GM21526 (cell line): ENCODE results near the gene DGKI.
"Not testable (repeated sequence)": the region's sequence is repeated elsewhere in the genome, so short reads cannot be mapped to it uniquely, and the experiment has no call there.

Experiments
- ATAC-seq: cut with Tn5 transposase; IDR thresholded peaks from one replicate; pipeline ENCODE4 v1.9.1; 2021; ENCODE audit warnings: moderate library complexity; ENCODE audit not compliant: unreplicated experiment, low FRiP score

DGKI gene

DNA sequence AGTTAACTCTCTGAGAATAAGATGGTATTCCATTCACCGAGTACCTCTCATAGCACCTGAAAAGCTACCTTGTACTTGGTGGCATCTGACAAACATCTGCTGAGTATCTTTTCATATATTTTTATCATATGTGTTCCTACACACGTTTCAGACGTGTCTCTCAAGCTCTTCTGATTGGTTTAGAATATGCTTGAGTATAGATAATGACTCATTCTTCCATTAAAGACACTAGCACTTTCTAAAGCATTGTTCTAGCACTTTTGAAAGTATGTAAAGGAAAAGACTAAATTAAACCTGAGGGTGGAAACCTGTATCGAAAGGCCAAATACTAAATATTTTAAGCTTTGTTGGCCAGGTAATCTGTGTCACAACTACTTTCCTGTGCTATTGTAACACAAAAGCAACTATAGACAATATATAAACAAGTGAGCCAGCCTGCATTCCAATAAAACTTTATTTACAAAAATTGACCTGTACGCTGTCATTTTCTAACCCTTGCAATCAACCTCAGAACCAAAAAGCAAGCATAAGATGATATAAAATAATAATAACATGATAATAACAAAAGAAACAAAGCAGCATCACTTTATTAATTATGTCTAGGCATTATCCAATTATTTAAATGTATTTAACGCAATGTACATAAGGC, 95.3 kb downstream of the DGKI start:
- no peak for ATAC-seq

DNA sequence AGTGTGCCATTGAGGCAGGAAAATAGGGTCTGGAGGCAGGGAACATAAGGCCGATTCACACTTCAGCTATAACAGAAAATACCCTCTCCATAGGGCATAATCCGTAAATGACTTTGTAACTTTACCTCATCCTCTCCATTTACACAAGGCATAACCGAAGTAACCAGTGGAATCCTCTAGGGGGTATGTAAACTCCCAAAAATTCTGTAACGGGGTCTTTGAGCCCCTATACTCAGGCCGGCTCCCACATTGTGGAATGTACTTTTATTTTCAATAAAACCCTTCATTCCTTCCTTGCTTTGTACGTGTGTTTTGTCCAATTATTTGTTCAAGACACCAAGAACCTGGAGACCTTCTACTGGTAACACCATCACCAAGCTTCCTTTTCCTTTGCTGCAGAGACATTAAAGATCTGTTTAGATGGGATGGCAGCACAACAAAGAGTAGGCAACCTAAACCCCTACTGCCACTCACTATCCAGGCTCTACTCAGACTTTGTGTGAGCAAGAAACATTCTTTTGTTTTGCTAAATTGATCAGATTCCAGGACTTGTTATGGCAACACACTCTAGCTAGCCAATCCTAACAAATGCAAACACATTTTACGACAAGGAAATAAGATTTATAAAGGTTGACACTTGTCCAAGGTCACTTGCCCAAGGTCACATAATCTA, 99.3 kb downstream of the DGKI start:
- no peak for ATAC-seq

DNA sequence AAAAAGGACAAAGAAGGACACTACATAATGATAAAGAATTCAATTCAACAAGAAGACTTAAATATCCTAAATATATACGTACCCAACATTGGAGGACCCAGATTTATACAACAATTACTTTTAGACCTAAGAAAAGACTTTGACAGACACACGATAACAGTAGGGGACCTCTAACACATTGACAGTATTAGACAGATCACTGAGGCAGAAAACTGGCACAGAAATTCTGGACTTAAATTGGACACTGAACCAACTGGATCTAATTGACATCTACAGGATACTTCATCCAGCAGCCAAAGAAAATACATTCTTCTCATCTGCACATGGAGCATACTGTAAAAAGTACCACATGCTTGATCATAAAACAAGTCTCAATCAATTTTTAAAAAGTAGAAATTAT, 103.8 kb downstream of the DGKI start:
- ATAC-seq, result no peak

DNA sequence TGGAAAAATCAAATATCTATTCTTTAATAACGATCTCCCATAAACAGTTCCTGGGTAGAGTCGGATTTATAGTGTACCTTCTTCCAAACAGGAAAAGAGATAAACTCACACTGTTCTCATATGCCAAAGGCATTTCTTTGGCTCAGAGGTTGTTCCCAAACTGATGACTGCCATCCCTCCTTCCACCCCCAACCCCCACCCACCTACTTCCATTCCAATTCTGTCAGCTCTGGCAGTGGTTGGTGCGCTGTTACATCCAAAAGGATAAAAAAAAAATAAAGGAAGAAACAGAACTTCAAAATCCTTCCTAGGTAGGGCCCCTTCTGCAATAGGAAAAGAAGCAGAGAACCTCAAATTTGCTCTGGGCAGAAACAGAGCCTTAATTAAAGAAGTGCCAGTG, 104.7 kb downstream of the DGKI start:
- no peak for ATAC-seq

DNA sequence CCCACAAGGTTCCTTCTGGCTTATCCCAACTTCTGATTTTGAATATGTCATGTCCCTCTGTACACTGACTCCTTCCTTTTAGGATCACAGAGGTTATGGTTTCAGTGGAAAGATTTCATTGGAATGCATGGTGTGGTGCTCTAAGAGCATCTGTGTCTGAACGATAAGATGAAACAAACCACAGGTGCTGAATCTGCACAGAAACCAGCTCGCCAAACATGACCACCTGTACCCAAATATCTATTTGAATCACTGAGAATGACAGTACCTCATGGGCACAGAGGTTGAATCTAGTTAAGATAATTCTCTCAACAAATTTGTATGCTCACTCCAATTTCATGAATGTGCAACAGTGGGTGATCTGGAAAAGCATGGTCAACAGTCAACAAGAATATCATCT, 105.3 kb downstream of the DGKI start:
- ATAC-seq, result no peak

DNA sequence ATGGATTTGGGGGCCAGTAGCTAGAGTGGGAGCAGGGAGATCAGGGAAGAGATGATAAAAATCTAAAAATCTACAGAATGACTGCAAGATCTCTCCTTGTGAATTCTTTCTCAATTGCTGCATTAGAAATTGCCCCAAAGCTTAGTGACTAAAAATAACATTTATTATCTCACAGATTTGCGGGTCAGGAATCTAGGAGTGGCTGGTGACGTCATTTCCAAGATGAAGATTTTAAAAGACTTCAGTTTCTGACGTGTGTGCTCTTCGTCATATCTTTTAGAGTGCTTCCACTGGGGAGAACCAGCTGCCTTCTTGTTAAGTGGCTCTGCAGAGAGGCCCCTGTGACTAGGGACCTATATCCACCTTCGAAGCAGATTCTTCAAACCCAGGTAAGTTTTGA, 112.6 kb downstream of the DGKI start:
- ATAC-seq, result no peak

DNA sequence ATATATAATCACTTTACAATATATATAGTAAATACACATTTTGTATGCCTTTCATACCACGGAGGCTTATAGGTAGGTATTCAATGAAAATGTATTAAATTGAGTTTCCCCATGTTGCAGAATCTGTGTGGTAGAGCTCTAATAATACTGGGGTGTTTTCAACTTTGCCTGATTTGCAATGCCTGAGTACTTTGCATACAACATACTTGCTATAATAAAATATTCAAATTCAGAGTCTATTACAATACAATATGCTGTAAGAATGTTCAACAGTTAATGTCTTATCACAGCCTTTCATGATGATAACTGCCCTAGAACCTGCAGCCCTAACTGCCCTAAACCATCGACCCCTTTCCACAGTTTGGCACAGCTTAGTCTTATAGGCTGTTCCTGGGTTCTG, 114.6 kb downstream of the DGKI start:
- no peak for ATAC-seq

DNA sequence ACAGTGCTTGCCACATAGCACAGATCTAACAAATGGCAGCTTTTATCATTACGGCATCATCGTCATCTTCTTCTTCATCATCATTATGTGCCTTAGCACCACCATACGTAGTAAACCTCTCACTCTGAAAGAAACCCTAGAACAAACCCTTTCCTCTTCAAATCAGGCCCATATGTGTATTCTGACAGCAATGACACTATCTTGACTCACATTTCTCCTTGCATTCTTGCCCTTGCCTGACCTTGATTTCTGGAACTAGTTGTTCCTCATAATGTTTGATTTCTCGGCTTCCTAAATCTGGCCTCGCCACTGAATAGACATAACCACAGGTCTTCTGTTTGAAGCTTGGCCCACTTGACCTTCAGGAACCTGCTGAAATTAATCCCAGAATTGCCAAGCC, 115.3 kb downstream of the DGKI start:
- ATAC-seq, result no peak

DNA sequence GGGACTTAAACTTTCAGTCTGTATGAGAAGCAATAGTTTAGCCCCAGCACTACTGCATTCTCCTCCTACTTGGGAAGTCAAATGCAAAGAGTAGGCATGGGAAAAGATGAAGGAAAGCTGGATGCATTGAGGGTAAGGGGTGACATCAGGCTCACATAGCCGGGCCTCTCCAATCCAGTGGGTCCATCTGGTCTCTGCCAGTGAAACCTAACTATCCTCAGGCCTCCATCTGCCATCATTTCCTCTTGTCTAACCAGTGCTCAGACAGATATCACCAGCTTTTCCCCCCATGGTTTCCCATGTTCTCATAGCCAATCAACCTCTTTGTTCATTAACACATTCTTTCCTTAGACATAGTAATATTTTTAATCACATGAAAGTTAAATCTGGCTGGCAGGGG, 118.3 kb downstream of the DGKI start:
- no peak for ATAC-seq

DNA sequence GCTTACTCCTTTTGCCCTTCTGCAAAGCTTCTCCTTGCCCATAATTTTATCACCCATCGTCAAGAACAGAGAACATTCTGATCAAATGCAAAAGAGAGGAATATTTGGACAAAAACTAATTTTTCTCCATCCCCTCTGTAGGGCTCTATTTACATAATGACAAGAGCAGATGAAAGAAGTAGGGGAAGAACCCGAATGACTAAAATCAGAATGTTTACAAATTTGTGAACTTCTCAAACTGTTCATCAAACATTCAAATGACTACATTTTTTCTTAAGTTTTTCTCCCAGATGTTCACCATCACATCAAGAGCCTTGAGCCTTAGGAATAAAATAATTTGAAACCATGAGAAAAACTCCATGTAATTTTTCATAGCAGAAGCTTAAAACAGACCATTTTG, 119.4 kb downstream of the DGKI start:
- no peak for ATAC-seq

DNA sequence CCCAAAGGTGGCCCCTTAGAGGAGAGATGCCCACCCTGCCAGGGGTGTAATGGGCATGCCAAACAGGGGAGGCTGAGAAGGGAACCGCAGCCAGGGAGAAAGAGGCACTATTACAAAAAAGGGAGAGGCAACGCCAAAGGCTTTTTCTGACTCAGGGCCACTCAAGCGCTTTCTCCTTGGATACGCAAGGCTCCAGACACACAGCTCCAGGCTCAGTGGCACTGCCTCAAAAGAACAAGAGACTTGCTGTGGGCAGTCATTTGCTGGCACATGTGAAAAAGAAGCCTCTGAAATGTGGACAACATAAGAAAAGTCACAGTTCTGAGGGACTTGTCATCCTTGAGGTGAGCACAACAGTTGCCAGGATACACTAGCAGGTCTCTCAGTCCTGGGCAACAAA, 128.4 kb downstream of the DGKI start:
- no peak for ATAC-seq

DNA sequence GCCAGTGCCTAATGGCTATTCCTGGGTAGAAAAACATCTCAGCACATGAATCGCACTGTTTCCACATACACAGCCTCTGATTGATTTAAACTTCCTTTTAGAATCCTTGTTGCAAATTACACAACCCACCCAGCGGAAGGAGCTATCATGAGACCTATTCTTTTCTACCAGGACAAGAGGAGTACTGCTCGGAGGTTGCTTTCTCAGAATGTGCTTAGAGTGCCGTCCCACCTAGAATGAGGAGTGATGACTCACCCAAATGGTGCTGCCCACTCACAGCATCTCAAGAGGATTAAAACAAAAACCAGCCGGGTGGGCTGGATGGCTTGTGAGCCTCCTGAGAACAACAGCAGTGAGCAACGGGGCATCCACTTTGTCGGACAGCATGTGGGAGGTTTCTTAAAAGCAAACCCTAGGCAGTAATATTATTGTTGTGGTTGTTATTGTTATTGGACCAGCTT, 128.9 kb downstream of the DGKI start:
- ATAC-seq, result no peak

DNA sequence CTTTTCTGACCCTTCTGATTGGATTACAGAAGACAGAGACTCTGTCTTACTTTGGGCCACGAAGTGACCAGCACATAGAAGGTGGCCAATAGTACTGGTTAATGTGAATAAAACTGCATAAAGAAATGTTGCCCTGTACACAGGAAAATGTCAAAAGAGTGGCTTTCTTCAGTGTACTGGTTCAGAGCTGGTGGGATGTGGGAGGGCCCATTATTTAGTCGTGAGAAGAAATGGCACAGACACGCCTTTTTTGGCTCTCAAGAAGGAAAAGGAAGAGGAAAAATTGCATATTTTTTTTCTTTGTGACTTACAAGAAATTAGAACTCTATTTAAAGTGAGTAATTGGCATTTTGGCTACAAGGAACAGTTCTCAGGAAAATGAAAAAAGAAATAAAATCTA, 129.7 kb downstream of the DGKI start:
- ATAC-seq, result no peak

DNA sequence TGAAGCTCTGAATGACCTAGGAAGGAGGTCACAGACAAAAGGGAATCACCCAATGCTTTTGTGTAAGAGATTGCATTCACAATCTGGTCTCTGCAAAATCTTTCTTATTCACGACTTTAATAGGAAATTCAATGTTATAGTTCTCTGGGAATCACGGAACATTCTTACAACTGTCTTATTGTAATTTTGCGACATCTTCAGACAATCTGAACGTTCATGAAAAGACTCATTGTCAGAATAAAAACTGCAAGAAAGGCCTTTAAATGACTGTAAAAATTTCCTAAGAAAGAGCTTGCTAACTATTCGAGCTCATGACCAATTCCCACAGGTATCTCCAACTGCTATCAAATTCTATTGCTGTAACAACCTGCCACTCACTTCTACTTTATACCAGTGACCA, 130.7 kb downstream of the DGKI start:
- no peak for ATAC-seq

DNA sequence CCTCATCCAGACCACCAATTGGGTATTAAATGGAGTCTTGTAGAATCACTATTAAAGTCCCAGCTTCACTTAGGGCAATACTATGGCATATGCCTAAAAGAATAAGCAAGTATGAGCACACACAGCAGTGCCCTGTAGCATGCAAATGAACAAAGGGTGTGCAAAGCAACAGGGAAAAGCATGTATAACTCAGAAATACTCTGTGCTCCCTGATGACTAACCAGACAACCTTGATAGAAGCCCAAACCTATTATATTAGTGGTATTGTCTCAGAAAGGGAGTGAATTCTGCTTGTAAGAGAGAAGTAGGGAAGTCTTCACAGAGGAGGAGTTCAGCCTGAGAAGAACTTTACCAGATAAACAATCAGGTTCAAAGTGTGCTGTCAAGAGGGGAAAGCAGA, 131.2 kb downstream of the DGKI start:
- no peak for ATAC-seq

DNA sequence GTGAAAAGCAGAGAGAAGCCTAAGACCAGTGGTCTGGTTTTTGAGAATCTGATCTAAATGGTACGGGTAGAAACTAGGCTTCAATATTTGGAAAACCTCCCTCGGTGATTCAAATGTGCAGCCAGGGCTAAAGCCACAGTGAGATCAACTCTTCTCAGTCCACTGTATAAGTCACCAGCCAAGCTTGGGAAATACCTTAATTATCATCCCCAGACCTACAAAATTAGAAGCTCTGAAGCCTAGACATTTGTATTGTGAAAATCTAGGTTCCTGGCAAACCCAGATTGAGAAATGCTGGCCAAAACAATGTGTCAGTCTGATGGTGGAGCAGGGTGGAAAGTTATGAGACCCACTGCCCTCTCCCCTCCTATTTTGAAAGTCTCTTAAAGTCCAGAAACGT, 131.7 kb downstream of the DGKI start:
- ATAC-seq, result no peak

DNA sequence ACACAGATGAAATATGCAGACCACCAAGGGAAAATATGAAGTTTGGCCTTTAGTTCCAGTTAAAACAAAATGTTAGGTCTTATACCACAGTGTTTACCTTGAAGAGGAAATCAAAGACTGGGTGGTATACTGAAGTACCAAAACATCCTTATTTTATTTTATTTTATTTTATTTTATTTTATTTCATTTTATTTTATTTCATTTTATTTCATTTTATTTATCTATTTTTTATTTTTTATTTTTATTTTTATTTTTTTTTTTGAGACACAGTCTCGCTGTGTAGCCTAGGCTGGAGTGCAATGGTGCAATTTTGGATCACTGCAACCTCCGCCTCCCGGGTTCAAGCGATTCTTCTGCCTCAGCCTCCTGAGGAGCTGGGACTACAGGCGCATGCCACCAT, 140.4 kb downstream of the DGKI start:
- not testable (repeated sequence) for ATAC-seq

DNA sequence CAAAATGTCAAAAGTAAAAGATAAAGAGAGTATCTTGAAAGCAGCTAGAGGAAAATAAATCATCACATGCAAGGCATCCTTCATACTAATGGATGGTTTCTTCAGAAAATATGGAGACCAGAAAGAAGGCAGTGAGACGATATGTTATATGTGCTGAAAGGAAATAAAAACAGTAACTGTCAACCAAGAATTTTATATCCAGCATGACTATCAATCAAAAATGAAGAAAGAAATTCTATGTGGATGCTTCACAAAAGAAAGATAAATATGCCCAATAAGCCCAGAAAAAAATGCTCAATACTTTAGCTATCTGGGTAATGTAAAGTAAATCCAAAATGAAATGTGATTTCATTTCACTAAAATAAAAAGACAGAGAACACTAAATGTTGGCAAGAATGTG, 142.1 kb downstream of the DGKI start:
- no peak for ATAC-seq

DNA sequence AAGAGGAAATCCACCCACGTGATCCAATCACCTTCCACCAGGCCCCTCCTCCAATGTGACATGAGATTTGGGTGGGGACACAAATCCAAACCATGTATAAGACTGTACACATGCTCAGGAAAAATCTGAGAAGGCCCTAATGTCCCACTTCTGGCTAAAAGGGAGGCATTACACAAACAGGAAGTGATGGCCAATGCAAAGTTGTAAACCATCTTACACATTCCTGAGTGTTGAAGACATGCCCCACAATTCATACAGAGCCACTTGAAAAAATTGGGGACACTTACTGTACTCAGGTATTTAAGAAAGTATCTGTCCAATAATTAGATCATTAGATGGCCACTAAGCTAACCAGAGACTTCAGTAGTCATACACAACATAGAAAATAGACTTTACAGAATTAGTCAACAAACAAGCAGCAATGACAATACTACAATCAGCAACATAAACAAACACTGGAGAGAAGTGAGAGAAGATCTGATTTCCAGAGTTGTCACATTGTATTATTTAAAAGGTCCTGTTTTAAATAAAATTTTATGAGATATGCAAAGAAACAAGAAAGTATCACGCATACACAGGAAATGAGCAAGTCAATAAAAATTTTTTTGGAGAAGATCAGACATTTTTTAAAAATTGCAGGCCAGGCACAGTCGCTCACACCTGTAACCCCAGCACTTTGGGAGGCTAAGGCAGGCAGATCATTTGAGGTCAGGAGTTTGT, 143.3 kb downstream of the DGKI start:
- no peak for ATAC-seq

DNA sequence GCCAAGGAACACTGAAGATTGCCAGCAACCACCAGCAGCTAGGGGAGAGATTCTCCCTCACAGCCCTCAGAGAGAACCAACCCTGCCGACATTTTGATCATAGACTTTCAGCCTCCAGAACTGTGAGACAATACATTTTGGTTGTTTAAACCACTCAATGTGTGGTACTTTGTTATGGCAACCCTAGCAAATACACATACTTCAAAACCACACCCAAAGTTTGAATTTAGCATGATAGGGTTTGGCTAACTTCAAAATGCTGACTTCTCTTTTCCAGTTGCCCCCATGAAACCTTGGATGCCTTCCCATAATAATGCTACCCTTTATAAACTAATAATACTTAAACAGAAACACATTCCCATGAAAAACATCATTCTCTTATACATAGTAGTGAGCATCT, 149.8 kb downstream of the DGKI start:
- no peak for ATAC-seq

DNA sequence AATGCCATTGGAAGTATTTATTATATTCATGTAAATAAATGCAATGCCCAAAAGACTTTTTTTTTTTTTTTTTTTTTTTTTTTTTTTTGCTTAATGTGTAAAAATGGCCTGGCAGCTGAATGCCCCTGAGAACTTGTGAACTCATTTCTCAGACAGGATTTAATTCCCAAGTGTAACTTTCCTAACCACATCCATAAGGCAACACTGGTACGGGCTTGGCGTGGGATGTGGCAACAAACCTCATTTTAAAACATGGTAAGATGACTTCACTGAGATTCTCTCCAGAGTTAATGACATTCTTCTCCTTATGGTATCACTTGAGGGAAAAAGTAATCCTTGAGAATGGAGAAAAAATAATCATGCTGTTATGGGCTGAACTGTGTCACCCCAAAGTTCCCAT, 150.4 kb downstream of the DGKI start:
- no peak for ATAC-seq

DNA sequence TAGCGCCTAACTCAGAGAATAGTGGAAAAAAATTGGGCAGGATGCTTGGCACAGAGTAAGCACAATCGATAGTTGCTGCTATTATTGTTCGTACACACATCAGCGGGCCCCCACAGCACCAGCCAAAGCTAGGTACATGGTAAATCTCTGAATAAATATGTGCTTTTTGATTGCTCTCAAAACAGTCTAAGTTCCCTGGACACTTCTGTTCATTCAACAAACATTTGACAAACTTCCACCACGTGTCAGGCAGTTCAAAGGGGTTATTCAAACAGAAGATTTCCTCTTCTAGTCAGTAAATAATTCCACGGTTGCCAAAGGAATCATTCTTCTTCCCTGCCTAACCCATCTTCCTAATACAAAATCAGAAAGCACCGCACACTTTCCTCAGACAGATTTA, 150.8 kb downstream of the DGKI start:
- ATAC-seq, result no peak
